BJ (cell line): ENCODE data around the gene ECHDC3. TPM values are rescaled to one million over a fixed set of nuclear protein-coding genes. Genes with fewer than 3 reads are reported as not detected.

Source experiments
- CTCF ChIA-PET: fragments of 350-600 bp; formaldehyde crosslinking; extraction: SDS; loops from one replicate; lab custom pipeline; 2021; ENCODE audit warnings: antibody characterized with exemption, inconsistent platforms; lab: Yijun Ruan, JAX
- POLR2A ChIA-PET: fragments of 300-600 bp; sonication (Branson Sonifier 250); formaldehyde crosslinking; extraction: SDS; loops from one replicate; lab custom pipeline; 2021; ENCODE audit warnings: antibody characterized with exemption; lab: Charles Lee
- DNase-seq: peaks from one replicate; pipeline ENCODE4 v3.0.0-alpha.2; 2011; ENCODE audit warnings: low read depth
- H3K27me3 ChIP-seq: 2 replicates; pipeline ENCODE4 v1.6.0; 2011; ENCODE audit warnings: low read length; ENCODE audit not compliant: control insufficient read depth, insufficient read depth
- H3K36me3 ChIP-seq: 2 replicates; pipeline ENCODE4 v1.5.1; 2011; ENCODE audit warnings: low read length; ENCODE audit not compliant: control insufficient read depth, insufficient read depth
- H3K4me3 ChIP-seq: 2 replicates; pipeline ENCODE4 v1.5.1; 2011; ENCODE audit warnings: low read depth, mild to moderate bottlenecking, control low read depth, low read length
- CTCF ChIP-seq: IDR thresholded peaks from 2 replicates; pipeline ENCODE4 v1.5.1; 2011; ENCODE audit warnings: low read depth, mild to moderate bottlenecking, control low read depth, inconsistent platforms, low read length, moderate library complexity; ENCODE audit not compliant: insufficient read depth
- polyA plus RNA-seq: library from polyadenylated mRNA; depleted of rRNA; stranded (reverse); fragments of >200 nt; gene quantifications from 2 replicates; pipeline ENCODE4 v1.2.3, GENCODE V29; 2011

Gene ECHDC3
- polyA plus RNA-seq, 1 experiment: 13.4 TPM

DNA sequence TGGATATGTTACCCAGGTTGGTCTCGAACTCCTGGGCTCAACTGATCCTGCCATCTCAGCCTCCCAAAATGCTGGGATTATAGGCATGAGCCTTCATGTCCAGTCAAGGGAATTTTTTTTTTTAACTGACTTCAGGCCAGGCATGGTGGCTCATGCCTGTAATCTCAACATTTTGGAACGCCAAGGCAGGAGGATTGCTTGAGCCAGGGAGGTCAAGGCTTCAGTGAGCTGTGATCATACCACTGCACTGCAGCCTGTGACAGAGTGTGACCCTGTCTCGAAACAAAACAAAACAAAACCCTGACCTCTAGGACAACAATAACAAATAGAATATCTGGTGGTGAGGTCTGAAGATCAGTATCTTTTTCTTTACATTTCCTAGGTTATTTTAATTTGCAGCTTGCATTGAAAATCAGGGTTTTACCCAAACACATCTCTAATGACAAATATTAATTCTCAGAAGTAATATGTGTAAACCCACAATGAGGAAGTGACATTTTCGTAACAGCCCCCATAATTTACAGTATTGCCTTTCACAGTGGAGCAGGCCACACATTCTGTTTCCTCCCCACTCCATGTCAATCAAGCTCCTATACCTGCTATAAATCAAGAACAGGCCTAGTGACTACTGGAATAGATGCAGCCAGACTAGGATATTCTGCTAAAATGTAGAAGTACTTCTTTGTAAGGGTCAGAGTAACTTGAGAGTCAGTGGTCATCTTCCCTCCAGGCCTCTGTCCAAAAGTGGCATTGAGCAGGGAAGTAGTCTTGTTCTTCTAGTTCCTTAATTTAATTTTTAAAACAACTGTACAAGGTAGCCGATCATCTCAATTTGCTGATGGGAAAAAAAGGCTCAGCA is 43.3 kb upstream of the ECHDC3 start:
- Histone ChIP-seq H3K4me3 (no peak overlapping the region), H3K27me3 (no peaks in the 10 kb centered on the region; the same call in 1 of the 2 replicates), H3K36me3 (no peaks in the 10 kb centered on the region)
- ChIA-PET CTCF (interaction anchor here (1.2 kb wide), 1 partner anchor 11 kb away, joined by 4 read pairs; no protein-coding TSS in a partner anchor), POLR2A (no interaction called here)
- no peak for DNase-seq
- no peak for TF ChIP-seq CTCF

GRCh38 chr10:11699550-11700097 is 42.6 kb upstream of the ECHDC3 start:
- no peak for DNase-seq
- H3K27me3 ChIP-seq: no peaks in the 10 kb centered on the region; the same call in 1 of the 2 replicates
- H3K36me3 ChIP-seq: no peaks in the 10 kb centered on the region
- POLR2A ChIA-PET: no interaction called here
- H3K4me3 ChIP-seq: no peak overlapping the region
- no peak for TF ChIP-seq CTCF
- CTCF ChIA-PET: interaction anchor here (1.2 kb wide), 1 partner anchor 10 kb away, joined by 4 read pairs; no protein-coding TSS in a partner anchor

GRCh38 chr10:11700539-11700938 is 41.6 kb upstream of the ECHDC3 start:
- no peak for DNase-seq
- POLR2A ChIA-PET: no interaction called here
- CTCF ChIA-PET: no interaction called here
- Histone ChIP-seq H3K4me3 (no peak overlapping the region), H3K36me3 (no peaks in the 10 kb centered on the region), H3K27me3 (no peaks in the 10 kb centered on the region; the same call in 1 of the 2 replicates)
- TF ChIP-seq CTCF: no peak

DNA sequence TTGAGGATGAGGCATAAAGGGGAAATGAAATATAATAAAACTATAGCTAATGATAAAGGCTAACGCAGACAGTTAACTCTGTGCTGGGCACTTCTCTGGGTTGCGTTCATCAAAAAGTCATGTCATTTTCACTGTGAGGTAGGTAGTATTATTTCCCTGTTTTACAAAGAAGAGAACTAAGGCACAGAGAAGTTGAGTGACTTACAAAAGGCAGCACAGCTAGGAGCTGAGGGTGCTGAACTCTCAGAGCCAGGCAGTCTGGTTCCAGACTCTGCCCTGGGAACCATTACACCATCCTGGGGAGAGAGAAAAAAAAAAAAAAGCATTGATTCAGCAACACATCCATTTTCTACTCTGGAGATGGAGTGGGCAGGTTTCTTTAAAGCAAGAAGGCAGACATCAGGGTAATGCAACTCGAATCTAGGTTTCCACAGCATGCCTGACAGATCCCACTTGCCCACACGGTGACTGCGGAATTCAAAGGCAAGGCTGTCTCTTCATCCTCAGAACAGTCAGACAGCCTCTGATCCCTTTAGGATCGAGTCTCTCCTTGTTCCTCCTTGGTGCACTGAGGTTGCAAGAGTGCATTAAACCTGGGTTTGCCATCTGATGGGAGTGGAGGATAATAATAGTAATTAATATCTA is 40.6 kb upstream of the ECHDC3 start:
- H3K4me3 ChIP-seq: no peak overlapping the region
- no peaks in the 10 kb centered on the region for H3K36me3 ChIP-seq
- H3K27me3 ChIP-seq: no peaks in the 10 kb centered on the region; the same call in 1 of the 2 replicates
- CTCF ChIA-PET: no interaction called here
- no peak for DNase-seq
- POLR2A ChIA-PET: no interaction called here
- no peak for TF ChIP-seq CTCF

- POLR2A ChIA-PET: no interaction called here
- H3K27me3 ChIP-seq: no peaks in the 10 kb centered on the region; the same call in 1 of the 2 replicates
- H3K4me3 ChIP-seq: no peak overlapping the region
- no peak for TF ChIP-seq CTCF
- no peak for DNase-seq
- CTCF ChIA-PET: no interaction called here
- no peaks in the 10 kb centered on the region for H3K36me3 ChIP-seq
Observed at GRCh38 chr10:11702264-11702663, 39.9 kb upstream of the ECHDC3 start.
